MM.1S (cell line): ENCODE measurements around the gene OR5M8.

ENCODE experiments used
- DNase-seq: peaks from one replicate; pipeline ENCODE4 v3.0.0-alpha.2; 2015
- H2AFZ ChIP-seq: fragments of 300-600 bp; sonication (generic); 2 replicates; pipeline ENCODE4 v1.6.0; 2016; ENCODE audit warnings: antibody characterized with exemption, low read length
- H3F3A ChIP-seq: fragments of 300-600 bp; sonication (generic); 2 replicates; pipeline ENCODE4 v1.6.1; 2016; ENCODE audit warnings: mild to moderate bottlenecking, antibody characterized with exemption, low read length, moderate library complexity, mixed read lengths; ENCODE audit not compliant: insufficient read depth
- H3K27ac ChIP-seq: fragments of 300-600 bp; sonication (generic); 2 replicates; pipeline ENCODE4 v1.5.1; 2016; ENCODE audit warnings: mild to moderate bottlenecking, low read length
- H3K27me3 ChIP-seq: fragments of 300-600 bp; sonication (generic); replicated peaks from 2 replicates; pipeline ENCODE4 v1.6.0; 2016; ENCODE audit warnings: low read length; ENCODE audit not compliant: insufficient read depth
- H3K36me3 ChIP-seq: fragments of 300-600 bp; sonication (generic); replicated peaks from 2 replicates; pipeline ENCODE4 v1.6.1; 2016; ENCODE audit warnings: mild to moderate bottlenecking, low read length, mixed read lengths; ENCODE audit not compliant: insufficient read depth
- H3K4me1 ChIP-seq: fragments of 300-600 bp; sonication (generic); 2 replicates; pipeline ENCODE4 v1.6.1; 2016; ENCODE audit warnings: low read length, mixed read lengths
- H3K4me2 ChIP-seq: fragments of 300-600 bp; sonication (generic); 2 replicates; pipeline ENCODE4 v1.6.0; 2016; ENCODE audit warnings: low read depth, low read length
- H3K4me3 ChIP-seq: fragments of 300-600 bp; sonication (generic); 2 replicates; pipeline ENCODE4 v1.5.1; 2016; ENCODE audit warnings: low read length, mixed read lengths
- H3K79me2 ChIP-seq: fragments of 300-600 bp; sonication (generic); 2 replicates; pipeline ENCODE4 v1.6.1; 2016; ENCODE audit warnings: mixed run types, low read length, mixed read lengths
- H3K9ac ChIP-seq: fragments of 300-600 bp; sonication (generic); 2 replicates; pipeline ENCODE4 v1.6.1; 2016; ENCODE audit warnings: low read length, mixed read lengths
- H3K9me2 ChIP-seq: fragments of 300-600 bp; sonication (generic); replicated peaks from 2 replicates; pipeline ENCODE4 v1.6.1; 2016; ENCODE audit warnings: mild to moderate bottlenecking, low read length, mixed read lengths; ENCODE audit not compliant: insufficient read depth
- H3K9me3 ChIP-seq: fragments of 300-600 bp; sonication (generic); replicated peaks from 2 replicates; pipeline ENCODE4 v1.6.1; 2016; ENCODE audit warnings: mild to moderate bottlenecking, low read length, mixed read lengths; ENCODE audit not compliant: insufficient read depth
- H4K20me1 ChIP-seq: fragments of 300-600 bp; sonication (generic); 2 replicates; pipeline ENCODE4 v1.6.1; 2016; ENCODE audit warnings: mild to moderate bottlenecking, low read length, moderate library complexity, mixed read lengths; ENCODE audit not compliant: insufficient read depth
- CTCF ChIP-seq: fragments of 300-600 bp; sonication (generic); IDR thresholded peaks from 2 replicates; pipeline ENCODE4 v1.5.1; 2016; ENCODE audit warnings: antibody characterized with exemption, low read length, mixed read lengths
- EZH2 ChIP-seq: fragments of 300-600 bp; sonication (generic); optimal IDR thresholded peaks from 2 replicates; pipeline ENCODE3; 2017; ENCODE audit warnings: low read depth, mild to moderate bottlenecking, antibody characterized with exemption, low read length, mixed read lengths
- EZH2phosphoT487 ChIP-seq: fragments of 300-600 bp; sonication (generic); IDR thresholded peaks from 2 replicates; pipeline ENCODE4 v1.6.1; 2018; ENCODE audit warnings: antibody characterized with exemption, low read length

The OR5M8 gene

GRCh38 chr11:56491270-56491669 lies at the start of gene OR5M8:
OR5M8 (minus strand) TSS chr11:56491370; CDS start chr11:56491370, 0 bp downstream.
- Histone ChIP-seq H2AFZ (no peak within 1 kb of the TSS), H3F3A (no peaks in the 10 kb centered on the region), H3K9me3 (no peaks in the 10 kb centered on the region), H3K27ac (no peak within 1 kb of the TSS), H3K9me2 (no peaks in the 10 kb centered on the region), H3K36me3 (no peaks in the 10 kb centered on the region), H3K4me3 (no peak within 1 kb of the TSS), H3K27me3 (no peaks in the 10 kb centered on the region), H3K4me1 (no peaks in the 10 kb centered on the region), H4K20me1 (no peaks in the 10 kb centered on the region), H3K79me2 (no peaks in the 10 kb centered on the region), H3K4me2 (no peak within 1 kb of the TSS), H3K9ac (no peak within 1 kb of the TSS)
- DNase-seq, result no peak
- TF ChIP-seq EZH2 (no peak), CTCF (no peak), EZH2phosphoT487 (no peak)

DNA sequence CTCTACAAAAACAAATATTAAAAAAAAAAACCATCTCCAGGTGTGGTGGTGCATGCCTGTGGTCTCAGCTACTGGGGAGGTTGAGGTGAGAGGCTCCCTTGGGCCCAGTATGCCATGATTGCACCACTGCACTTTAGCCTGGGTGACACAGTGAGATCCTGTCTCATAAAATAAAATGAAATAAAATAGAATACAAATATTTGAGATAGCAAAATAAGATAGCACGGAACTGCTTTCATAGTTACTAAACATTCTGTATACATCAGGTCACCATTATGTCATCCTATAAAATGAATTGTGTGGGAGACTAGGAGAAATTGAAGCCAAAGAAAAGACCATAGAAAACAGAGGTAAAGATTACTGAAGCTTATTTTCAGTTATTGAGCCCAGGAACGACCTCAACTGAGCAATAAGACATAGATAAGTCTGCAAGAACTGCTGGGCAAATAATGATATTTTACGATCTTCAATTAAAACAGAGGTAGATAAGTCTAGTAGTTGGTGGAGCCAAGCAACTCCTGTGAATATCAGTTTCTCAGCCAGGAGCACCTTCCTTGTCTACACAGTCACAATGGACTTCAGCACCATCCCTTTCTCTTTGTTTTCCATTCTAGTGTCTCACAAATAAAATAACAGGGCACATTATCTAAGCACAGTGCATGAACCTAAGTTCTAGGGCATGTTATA lies 42.0 kb upstream of the OR5M8 start:
- Histone ChIP-seq H3K4me2 (no peak overlapping the region), H3K4me1 (no peaks in the 10 kb centered on the region), H3K9ac (no peak overlapping the region), H4K20me1 (no peaks in the 10 kb centered on the region), H3K27me3 (no peaks in the 10 kb centered on the region), H3K27ac (no peak overlapping the region), H3K79me2 (no peaks in the 10 kb centered on the region), H3K9me3 (no peaks in the 10 kb centered on the region), H3F3A (no peaks in the 10 kb centered on the region), H3K9me2 (no peaks in the 10 kb centered on the region), H3K36me3 (no peaks in the 10 kb centered on the region), H2AFZ (no peak overlapping the region), H3K4me3 (no peak overlapping the region)
- no peak for DNase-seq
- TF ChIP-seq CTCF (no peak), EZH2phosphoT487 (no peak)

DNA sequence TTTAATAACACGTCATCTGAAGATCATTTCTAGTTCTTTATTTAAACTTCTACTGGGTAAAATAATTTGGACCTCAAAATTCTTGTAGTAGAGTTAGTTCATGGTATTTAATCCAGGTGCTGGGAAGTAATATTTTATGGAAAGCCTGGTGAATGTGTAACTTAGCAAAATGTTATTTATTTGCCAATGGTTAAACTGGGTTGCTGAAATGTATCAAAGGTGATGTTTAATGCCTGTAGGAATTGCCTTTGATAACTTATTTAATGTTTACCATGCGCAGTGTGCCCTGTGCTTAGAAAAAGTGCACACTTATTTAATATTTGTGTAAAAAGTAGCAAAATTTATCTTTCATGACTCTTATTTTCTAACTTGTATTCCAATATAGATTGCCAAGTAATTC lies 40.7 kb upstream of the OR5M8 start:
- H3K27ac ChIP-seq, result no peak overlapping the region
- no peaks in the 10 kb centered on the region for H3K27me3 ChIP-seq

More for the DNA sequence above, 40.7 kb upstream of the OR5M8 start:
- no peaks in the 10 kb centered on the region for H3K36me3 ChIP-seq
- H3K9me2 ChIP-seq, result no peaks in the 10 kb centered on the region
- H3F3A ChIP-seq, result no peaks in the 10 kb centered on the region
- H4K20me1 ChIP-seq, result no peaks in the 10 kb centered on the region
- DNase-seq, result no peak
- no peaks in the 10 kb centered on the region for H3K4me1 ChIP-seq
- no peak overlapping the region for H3K4me2 ChIP-seq
- H3K9me3 ChIP-seq, result no peaks in the 10 kb centered on the region
- no peak overlapping the region for H3K4me3 ChIP-seq
- no peak for TF ChIP-seq CTCF
- no peak for TF ChIP-seq EZH2phosphoT487
- no peak for TF ChIP-seq EZH2
- no peaks in the 10 kb centered on the region for H3K79me2 ChIP-seq
- H2AFZ ChIP-seq, result no peak overlapping the region
- H3K9ac ChIP-seq, result no peak overlapping the region
